Skin epidermis (tissue), 12 donors: ENCODE measurements around the gene SSBP3.
"Not testable (repeated sequence)": the region's sequence is repeated elsewhere in the genome, so short reads cannot be mapped to it uniquely, and the experiment has no call there.

Experiments used
- H3K27ac ChIP-seq, 21 experiments: fragments of 200-600 bp; sonication (generic) in 11 of 21; one replicate each; pipeline ENCODE4 v1.5.0; 2020; ENCODE audit warnings: mild to moderate bottlenecking in 3 of 21, inconsistent platforms in 2 of 21, moderate library complexity in 2 of 21
- H3K4me3 ChIP-seq, 7 experiments: fragments of 200-600 bp; sonication (generic) in 2 of 7; one replicate each; pipeline ENCODE4 v1.5.0; 2020; ENCODE audit warnings: inconsistent platforms in 2 of 7, mild to moderate bottlenecking in 2 of 7, moderate library complexity in 1 of 7

The SSBP3 gene

DNA sequence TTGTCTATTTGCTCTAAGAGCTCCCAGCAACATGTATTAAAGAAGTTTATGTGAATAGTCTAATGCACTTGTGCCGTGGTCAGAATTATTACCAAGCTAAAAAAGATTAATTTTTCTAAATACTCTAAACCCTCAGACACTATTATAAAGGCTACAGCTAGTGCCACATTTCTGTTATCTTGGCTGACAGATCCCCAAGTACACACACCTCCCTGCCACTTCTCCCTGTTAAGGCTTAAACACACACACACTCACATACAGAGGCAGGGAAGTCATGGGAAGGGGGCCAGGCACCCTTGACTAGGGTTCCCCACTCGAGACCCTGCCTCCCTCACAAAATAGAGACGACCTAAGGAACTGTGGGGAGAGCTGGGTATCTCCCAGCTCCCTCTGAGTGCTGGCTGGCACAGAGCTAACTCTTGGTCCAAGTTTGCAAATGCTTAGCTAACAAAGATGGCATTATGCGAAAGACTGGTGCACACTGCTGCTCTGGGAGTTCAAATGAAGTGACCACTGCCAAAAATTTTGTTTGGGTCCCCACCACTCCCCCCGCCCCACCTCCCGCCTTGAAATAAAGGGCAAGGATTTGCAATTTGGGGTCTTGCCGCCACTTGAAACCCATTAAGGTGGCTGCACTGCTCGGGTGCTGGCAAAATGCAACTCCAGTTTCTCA lies 9.8 kb downstream of the SSBP3 start:
- peak overlapping the region in 1 of 21 experiments; percentile 42 for H3K27ac ChIP-seq
- no peak overlapping the region for H3K4me3 ChIP-seq

DNA sequence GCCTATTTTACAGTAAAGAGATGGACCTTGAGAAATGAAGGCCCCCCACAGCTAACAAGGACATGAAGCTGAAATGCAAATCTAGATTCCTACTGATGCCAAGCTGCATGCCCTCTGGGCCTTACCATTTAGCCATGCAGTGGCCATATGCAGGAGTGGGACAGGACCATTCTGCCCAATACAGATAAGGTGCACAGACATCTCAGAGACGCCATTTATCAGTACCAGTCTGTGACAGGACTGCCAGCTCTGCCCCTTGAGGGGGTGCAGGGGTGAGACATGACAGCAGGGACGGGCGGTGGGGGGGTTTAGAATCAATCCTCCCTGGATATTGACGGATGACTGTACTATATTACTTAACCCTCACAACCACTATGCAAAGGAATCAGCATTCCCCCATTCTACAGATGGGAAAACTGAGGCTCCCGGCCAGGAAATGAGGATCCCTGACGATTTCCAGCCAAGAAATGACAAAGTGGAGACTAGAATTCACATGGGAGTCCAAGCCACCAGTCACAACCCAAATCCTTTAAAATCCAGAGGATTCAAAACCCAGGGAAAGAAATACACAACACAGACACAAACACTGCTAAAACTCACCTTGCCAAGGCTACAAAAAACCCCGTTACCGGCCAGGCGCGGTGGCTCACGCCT lies 10.8 kb downstream of the SSBP3 start:
- no peak overlapping the region for H3K4me3 ChIP-seq
- no peak overlapping the region for H3K27ac ChIP-seq

DNA sequence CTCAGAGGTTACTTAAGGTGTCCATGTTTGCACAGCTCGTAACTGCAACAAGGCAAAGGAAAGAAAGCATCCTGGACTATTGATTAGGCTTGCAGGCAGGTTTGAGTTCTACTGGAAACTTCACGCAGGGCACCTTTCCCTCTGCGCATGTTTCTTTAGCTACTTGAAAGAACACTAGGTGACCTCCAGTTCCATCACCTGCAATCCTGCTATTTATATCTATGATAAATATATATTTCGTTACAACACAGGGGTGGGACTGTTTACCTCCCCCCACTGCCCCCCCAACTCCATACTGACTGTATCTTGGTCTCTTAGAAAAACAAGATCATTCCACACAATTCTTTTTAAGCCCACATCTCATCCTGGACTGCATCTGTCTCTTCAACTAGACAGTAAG lies 12.1 kb downstream of the SSBP3 start:
- H3K27ac ChIP-seq, result no peak overlapping the region

DNA sequence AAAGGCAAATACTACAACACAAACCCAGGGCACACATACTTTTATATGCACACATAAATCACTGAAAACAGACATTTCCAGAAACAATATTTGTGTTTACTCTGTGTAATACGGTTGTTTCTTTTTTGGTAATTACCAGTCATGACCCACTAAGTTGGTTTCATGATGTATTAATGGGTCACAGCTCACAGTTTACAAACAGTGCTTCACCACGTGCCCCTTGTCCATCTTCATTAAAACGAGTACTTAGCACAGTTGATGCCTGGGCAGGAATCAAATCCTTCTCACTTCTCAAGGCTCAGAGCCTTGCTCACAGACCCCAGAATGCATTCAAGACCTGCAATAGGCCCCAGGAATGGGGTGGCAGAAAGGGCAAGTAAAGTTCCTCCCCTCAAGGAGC lies 13.8 kb downstream of the SSBP3 start:
- Histone ChIP-seq H3K27ac (no peak overlapping the region), H3K4me3 (no peak overlapping the region)

More for the DNA sequence above, 12.1 kb downstream of the SSBP3 start:
- no peak overlapping the region for H3K4me3 ChIP-seq

DNA sequence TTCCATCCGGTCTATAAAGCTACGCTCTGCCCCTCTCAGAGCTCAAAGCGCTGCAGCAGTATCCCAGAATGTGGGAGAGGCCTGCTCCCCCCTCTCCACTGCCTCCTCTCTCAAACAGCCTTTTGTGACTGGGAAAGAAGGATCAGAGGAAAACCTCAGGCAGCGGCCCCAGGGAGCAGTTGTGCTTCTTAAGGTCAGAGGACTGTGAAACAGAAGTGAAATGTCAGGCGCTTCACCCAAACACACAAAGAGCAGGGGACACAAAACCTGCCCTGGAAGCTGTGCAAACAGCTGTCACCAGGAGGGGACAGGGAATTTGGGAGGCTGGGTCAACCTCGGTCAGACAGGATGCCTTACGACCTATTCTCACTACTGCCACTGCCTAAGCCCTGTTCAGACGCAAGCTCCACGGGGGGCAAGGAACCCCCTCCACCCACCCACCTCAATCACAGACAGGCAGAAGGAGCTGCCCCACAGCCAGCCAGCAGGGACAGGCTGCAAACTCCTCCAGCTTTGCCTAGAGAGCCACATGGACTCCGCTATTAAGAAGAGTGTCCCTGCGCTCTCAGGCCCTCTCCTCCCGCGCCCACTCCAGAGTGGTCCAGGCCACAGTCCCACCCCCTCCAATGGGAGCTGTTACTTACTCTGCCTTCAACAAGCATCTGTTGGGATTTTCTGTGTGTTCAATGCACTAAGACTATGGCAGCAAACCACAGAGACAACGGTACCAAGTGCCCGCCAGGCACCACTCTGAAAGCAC lies 14.6 kb downstream of the SSBP3 start:
- peak overlapping the region in 1 of 21 experiments; percentile 10 for H3K27ac ChIP-seq
- H3K4me3 ChIP-seq, result no peak overlapping the region

GRCh38 chr1:54390655-54391054 lies 15.5 kb downstream of the SSBP3 start:
- H3K4me3 ChIP-seq, result no peak overlapping the region
- H3K27ac ChIP-seq, result peak overlapping the region in 3 of 21 experiments; percentile 21 to 38 (median 32)

DNA sequence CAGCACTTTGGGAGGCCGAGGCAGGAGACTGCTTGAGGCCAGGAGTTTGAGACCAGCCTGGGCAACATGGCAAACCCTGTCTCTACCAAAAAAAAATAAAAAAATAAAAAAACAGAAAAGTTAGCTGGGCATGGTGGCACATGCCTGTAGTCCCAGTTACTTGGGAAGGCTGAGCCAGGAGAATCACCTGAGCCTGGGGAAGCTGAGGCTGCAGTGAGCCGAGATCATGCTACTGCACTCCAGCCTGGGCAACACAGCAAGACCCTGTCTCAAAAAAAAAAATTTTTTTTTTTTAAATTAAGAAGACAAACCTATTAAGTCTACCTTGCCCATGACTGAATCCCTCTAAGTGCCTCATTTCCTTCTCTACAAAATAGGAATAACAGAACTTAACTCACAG lies 16.6 kb downstream of the SSBP3 start:
- H3K4me3 ChIP-seq, H3K27ac ChIP-seq: not testable (repeated sequence)

- H3K27ac ChIP-seq, result no peak overlapping the region
Observed at GRCh38 chr1:54387419-54387818, 18.8 kb downstream of the SSBP3 start.

DNA sequence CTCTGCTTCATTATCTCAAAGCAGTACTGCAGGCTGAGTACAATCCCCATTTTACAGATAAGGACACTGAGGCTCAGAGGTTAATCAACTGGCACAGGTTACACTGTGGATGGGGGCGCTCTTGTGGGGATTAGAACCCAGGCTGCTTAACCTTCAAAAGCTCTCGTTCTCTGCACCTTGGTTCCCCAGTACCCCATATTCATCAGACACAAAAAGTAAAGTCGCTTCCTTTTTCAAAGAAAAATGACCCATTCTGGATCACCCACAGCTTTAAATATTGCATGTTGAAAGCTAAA lies 20.5 kb downstream of the SSBP3 start:
- Histone ChIP-seq H3K4me3 (no peak overlapping the region), H3K27ac (peak overlapping the region in 1 of 21 experiments; percentile 55)

More at GRCh38 chr1:54387419-54387818, 18.8 kb downstream of the SSBP3 start:
- no peak overlapping the region for H3K4me3 ChIP-seq

GRCh38 chr1:54384918-54385726 lies 21.1 kb downstream of the SSBP3 start:
- H3K27ac ChIP-seq, result peak overlapping the region in 8 of 21 experiments; percentile 0 to 55 (median 22)
- H3K4me3 ChIP-seq, result no peak overlapping the region

- Histone ChIP-seq H3K4me3 (no peak overlapping the region), H3K27ac (peak overlapping the region in 4 of 21 experiments; percentile 32 to 55 (median 48))
Observed at GRCh38 chr1:54384471-54384870, 21.7 kb downstream of the SSBP3 start.

- H3K27ac ChIP-seq, result no peak overlapping the region
- no peak overlapping the region for H3K4me3 ChIP-seq
Observed at GRCh38 chr1:54381524-54381923, 24.7 kb downstream of the SSBP3 start.

DNA sequence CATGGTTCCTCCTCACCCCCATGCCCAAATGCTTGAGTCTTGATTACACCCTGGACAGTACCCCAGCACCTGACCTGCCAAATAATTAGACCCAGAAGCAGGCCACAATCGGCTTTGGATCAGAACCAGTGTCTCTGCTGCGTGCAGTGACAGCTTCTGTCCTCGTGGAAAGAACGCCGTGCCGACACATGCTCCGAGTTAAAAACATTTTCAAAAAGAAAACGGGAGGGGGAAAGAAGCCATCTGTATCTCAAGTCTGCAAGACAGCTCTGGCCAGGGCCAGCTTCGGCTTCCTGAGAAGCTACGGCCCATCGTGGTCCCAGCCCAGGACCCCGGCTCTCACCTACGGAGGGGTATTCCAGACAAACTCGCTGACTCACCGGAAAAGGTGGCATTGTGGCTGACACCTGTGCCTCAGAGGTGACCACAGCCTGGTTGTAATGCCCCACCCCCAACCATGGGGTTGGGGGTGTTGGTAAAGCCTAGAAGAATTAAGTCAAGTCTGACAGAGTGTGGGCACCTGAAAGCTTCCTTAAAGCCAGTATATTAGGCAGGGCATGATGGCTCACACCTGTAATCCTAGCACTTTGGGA lies 25.8 kb downstream of the SSBP3 start:
- no peak overlapping the region for H3K27ac ChIP-seq
- no peak overlapping the region for H3K4me3 ChIP-seq

- H3K27ac ChIP-seq, result no peak overlapping the region
- no peak overlapping the region for H3K4me3 ChIP-seq
Observed at GRCh38 chr1:54379555-54380289, 26.5 kb downstream of the SSBP3 start.

GRCh38 chr1:54378874-54379554 lies 27.2 kb downstream of the SSBP3 start:
- H3K27ac ChIP-seq, result no peak overlapping the region
- H3K4me3 ChIP-seq, result no peak overlapping the region

DNA sequence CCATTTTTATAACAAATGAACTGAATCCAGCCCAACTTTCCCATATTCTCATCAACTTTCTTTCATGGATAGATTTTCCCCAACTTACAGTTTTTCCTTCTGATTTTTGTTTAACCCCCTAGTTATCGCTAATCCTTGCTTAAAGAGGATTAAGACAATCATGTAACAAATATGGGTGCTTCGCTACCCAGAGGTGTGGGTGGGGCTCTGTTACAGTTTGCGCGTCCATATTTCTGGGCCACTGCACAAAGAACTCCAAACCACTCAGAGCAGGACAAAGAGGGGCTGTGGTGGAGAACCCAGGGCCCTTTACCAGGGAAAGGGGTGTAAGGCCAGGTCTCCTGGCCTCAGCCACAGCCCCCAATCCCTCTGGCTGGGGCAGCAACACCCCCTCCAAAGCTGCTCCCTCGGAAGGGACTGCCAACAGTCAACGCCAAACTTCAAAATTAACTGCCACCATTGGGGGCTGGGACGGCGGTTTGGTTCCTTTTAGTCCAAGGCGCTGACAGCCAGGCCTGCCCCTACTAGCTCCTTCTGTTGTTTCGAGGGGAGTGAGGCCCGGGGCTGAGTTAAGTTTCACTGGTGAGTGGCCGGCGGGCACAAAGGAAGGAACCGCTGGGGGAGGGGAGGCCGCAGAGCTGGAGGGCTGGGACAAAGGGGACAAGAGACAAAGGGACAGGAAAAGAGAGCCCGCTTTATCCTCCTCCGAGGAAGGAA lies 27.9 kb downstream of the SSBP3 start:
- Histone ChIP-seq H3K27ac (no peak overlapping the region), H3K4me3 (no peak overlapping the region)

DNA sequence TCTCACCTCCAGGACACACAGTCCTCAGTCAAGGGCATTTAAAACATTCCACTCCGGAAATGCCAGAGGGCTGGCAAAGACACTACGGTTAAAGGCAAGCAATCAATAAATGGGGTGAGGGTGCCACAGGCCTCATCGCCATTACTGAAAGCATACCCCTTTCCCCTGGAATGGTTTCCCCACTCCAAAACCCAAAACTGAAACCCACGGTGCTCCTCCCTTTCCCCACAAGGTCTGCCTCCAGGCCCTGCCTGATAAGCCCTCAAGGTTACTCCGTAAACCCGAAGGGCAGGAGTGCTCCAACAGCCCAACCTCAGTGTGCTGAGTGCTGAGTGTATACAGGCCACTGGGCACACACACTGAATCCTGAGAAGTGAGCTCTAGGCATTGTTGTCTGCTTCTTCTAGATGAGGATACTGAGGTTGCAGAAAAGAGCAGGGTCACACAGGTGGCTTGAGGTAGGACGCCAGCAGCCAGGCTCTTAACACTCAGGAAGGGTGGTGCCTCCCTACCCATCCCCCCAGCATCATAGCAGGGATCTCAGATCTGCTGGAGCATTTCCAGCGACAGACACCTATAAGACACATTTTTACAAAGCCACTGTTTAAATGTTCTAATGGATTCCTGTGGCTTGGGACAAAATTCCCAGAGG lies 29.0 kb downstream of the SSBP3 start:
- Histone ChIP-seq H3K4me3 (no peak overlapping the region), H3K27ac (peak overlapping the region in 1 of 21 experiments; percentile 47)
